ENCODE results near the gene CAMK4. TPM values are rescaled to one million over a fixed set of nuclear protein-coding genes. Genes with fewer than 3 reads are reported as not detected.

The CAMK4 gene
- total RNA-seq, 1 donor from 2014 or later = 0.72 TPM

GRCh38 chr5:111377306-111377705 is 153.1 kb downstream of the CAMK4 start:
- Mint-ChIP-seq H3K27me3 (ENCODE audit: low read depth) (peaks cover 16% of the 10 kb centered on the region), H3K27ac (ENCODE audit: unreplicated experiment) (no peak overlapping the region), H3K4me1 (ENCODE audit: low read depth) (no peaks in the 10 kb centered on the region), H3K9me3 (ENCODE audit: low read depth) (peaks cover 3% of the 10 kb centered on the region), H3K36me3 (ENCODE audit: low read depth) (no peaks in the 10 kb centered on the region), H3K4me3 (ENCODE audit: unreplicated experiment) (no peak overlapping the region)
- DNase-seq (ENCODE audit: low spot score) = no peak
- TF ChIP-seq CTCF (IDR thresholded peaks at IDR 0.05) = no peak

- no peak for TF ChIP-seq CTCF (IDR thresholded peaks at IDR 0.05)
- Mint-ChIP-seq H3K27me3 (ENCODE audit: low read depth) (peaks cover 9% of the 10 kb centered on the region), H3K4me1 (ENCODE audit: low read depth) (no peaks in the 10 kb centered on the region), H3K36me3 (ENCODE audit: low read depth) (no peaks in the 10 kb centered on the region), H3K9me3 (ENCODE audit: low read depth) (no peaks in the 10 kb centered on the region), H3K4me3 (ENCODE audit: unreplicated experiment) (no peak overlapping the region), H3K27ac (ENCODE audit: unreplicated experiment) (no peak overlapping the region)
- DNase-seq (ENCODE audit: low spot score) = no peak
Observed at GRCh38 chr5:111379391-111379816, 155.2 kb downstream of the CAMK4 start.

GRCh38 chr5:111383288-111383970 is 159.2 kb downstream of the CAMK4 start:
- no peak overlapping the region for H3K27ac Mint-ChIP-seq (ENCODE audit: unreplicated experiment)
- H3K4me3 Mint-ChIP-seq (ENCODE audit: unreplicated experiment) = no peak overlapping the region
- peaks cover 7% of the 10 kb centered on the region for H3K27me3 Mint-ChIP-seq (ENCODE audit: low read depth)
- TF ChIP-seq CTCF (IDR thresholded peaks at IDR 0.05) = no peak
- H3K4me1 Mint-ChIP-seq (ENCODE audit: low read depth) = no peaks in the 10 kb centered on the region
- H3K9me3 Mint-ChIP-seq (ENCODE audit: low read depth) = no peaks in the 10 kb centered on the region
- DNase-seq (ENCODE audit: low spot score) = no peak
- no peaks in the 10 kb centered on the region for H3K36me3 Mint-ChIP-seq (ENCODE audit: low read depth)

- Mint-ChIP-seq H3K36me3 (ENCODE audit: low read depth) (no peaks in the 10 kb centered on the region), H3K4me3 (ENCODE audit: unreplicated experiment) (no peak overlapping the region), H3K27me3 (ENCODE audit: low read depth) (peaks cover 8% of the 10 kb centered on the region), H3K4me1 (ENCODE audit: low read depth) (no peaks in the 10 kb centered on the region), H3K9me3 (ENCODE audit: low read depth) (no peaks in the 10 kb centered on the region), H3K27ac (ENCODE audit: unreplicated experiment) (no peak overlapping the region)
- TF ChIP-seq CTCF (IDR thresholded peaks at IDR 0.05) = no peak
- DNase-seq (ENCODE audit: low spot score) = no peak
Observed at GRCh38 chr5:111384220-111384619, 160.0 kb downstream of the CAMK4 start.

- Mint-ChIP-seq H3K36me3 (ENCODE audit: low read depth) (no peaks in the 10 kb centered on the region), H3K4me1 (ENCODE audit: low read depth) (no peaks in the 10 kb centered on the region), H3K4me3 (ENCODE audit: unreplicated experiment) (no peak overlapping the region), H3K27me3 (ENCODE audit: low read depth) (peaks cover 8% of the 10 kb centered on the region), H3K9me3 (ENCODE audit: low read depth) (no peaks in the 10 kb centered on the region), H3K27ac (ENCODE audit: unreplicated experiment) (no peak overlapping the region)
- DNase-seq (ENCODE audit: low spot score) = no peak
- TF ChIP-seq CTCF (IDR thresholded peaks at IDR 0.05) = no peak
Observed at GRCh38 chr5:111385051-111385450, 160.9 kb downstream of the CAMK4 start.

All from chondrocyte (in vitro differentiated cells).